Vagina (tissue), 2 donors: Measurements from ENCODE around the gene PTPRM.

ENCODE experiments used
- POLR2AphosphoS5 ChIP-seq, 2 donors: sonication (generic); formaldehyde crosslinking; IDR thresholded peaks; one replicate each; pipeline ENCODE4 v1.9.0; 2017; ENCODE audit warnings: antibody characterized with exemption in 2 of 2, mild to moderate bottlenecking in 2 of 2, low read depth in 1 of 2; ENCODE audit not compliant: insufficient read depth in 1 of 2
- TF ChIP-seq, protein P1 (sequence below), 3 experiments: fragments of 450-650 bp in 2 of 3; fragments of 200-600 bp in 1 of 3; sonication (generic) in 1 of 3; IDR thresholded peaks; one replicate each; pipeline ENCODE4 v1.5.1; 2017 to 2019; ENCODE audit warnings: antibody characterized with exemption in 3 of 3, mild to moderate bottlenecking in 2 of 3, moderate library complexity in 2 of 3

- TF ChIP-seq, protein P1, sequence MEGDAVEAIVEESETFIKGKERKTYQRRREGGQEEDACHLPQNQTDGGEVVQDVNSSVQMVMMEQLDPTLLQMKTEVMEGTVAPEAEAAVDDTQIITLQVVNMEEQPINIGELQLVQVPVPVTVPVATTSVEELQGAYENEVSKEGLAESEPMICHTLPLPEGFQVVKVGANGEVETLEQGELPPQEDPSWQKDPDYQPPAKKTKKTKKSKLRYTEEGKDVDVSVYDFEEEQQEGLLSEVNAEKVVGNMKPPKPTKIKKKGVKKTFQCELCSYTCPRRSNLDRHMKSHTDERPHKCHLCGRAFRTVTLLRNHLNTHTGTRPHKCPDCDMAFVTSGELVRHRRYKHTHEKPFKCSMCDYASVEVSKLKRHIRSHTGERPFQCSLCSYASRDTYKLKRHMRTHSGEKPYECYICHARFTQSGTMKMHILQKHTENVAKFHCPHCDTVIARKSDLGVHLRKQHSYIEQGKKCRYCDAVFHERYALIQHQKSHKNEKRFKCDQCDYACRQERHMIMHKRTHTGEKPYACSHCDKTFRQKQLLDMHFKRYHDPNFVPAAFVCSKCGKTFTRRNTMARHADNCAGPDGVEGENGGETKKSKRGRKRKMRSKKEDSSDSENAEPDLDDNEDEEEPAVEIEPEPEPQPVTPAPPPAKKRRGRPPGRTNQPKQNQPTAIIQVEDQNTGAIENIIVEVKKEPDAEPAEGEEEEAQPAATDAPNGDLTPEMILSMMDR (IDR thresholded peaks at IDR 0.05) = no peak
- no peak for TF ChIP-seq POLR2AphosphoS5 (IDR thresholded peaks at IDR 0.05; ENCODE audit: insufficient read depth in 1 of 2, low read depth in 1 of 2)
Observed at GRCh38 chr18:8261651-8262091, 694.6 kb downstream of the PTPRM start.
